GM18858 (cell line): ENCODE data around the gene ZNF254.
"Not testable (repeated sequence)": the region's sequence is repeated elsewhere in the genome, so short reads cannot be mapped to it uniquely, and the experiment has no call there.

Source experiments
- ATAC-seq: cut with Tn5 transposase; IDR thresholded peaks from one replicate; pipeline ENCODE4 v1.9.1; 2021; ENCODE audit not compliant: unreplicated experiment

The ZNF254 gene

DNA sequence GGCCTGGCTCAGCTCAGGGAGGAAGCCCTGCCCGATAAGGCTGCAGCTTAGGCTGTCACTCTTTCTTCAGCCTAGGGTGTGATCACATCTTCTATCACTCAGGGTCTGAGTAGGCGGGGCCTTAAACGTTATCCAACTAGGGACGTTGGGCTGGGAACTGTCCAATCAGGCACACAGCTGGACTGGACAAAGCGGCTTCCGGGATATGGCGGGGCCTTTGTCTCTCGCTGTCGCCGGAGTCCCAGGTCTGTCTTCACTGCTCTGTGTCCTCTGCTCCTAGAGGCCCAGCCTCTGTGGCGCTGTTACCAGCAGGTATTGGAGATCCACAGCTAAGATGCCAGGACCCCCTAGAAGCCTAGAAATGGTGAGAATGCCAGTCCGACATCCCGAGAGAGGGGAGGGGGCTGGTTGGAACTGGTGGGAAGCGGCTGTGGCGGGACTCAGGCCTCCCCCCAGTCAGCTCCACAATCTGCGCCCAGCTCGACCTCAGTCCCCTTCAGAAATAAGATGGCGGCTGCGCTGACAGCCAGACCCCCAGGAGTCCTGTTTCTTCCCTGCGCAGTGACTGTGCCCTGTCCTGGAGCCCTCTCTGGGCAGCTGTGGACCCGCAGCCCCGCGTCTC lies at the start of gene ZNF254:
Gene ZNF254 (plus strand): TSS at position 214 of the 622 bp plus-strand sequence. CDS start 121 bp downstream, at position 335.
- ATAC-seq = peak; percentile 99

DNA sequence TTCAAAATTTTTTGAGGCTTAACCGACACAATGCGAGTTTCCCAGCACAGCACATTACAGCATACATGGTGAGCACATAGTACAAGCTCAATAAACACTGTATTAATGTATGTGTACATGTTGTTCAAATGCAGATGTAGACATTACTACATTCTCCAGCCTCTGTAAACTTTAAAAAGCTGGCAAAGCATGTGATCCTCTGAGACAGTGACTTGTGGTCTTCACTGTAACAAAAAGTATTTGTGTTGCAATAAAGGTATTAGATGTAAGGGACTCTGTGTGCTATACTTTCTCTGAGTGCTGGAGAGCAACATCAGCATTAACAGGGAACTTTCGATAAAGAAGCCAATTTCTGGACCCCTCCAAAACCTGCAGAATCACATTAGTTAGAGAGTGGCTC lies 46.4 kb upstream of the ZNF254 start:
- no peak for ATAC-seq

DNA sequence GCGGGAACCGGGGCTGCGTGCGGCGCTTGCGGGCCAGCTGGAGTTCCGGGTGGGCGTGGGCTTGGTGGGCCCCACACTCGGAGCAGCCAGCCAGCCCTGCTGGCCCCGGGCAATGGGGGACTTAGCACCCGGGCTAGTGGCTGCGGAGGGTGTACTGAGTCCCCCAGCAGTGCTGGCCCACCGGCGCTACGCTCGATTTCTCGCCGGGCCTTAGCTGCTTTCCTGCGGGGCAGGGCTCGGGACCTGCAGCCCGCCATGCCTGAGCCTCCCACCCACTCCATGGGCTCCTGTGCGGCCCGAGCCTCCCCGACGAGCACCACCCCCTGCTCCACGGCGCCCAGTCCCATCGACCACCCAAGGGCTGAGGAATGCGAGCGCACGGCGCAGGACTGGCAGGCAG lies 45.7 kb upstream of the ZNF254 start:
- ATAC-seq = not testable (repeated sequence)

DNA sequence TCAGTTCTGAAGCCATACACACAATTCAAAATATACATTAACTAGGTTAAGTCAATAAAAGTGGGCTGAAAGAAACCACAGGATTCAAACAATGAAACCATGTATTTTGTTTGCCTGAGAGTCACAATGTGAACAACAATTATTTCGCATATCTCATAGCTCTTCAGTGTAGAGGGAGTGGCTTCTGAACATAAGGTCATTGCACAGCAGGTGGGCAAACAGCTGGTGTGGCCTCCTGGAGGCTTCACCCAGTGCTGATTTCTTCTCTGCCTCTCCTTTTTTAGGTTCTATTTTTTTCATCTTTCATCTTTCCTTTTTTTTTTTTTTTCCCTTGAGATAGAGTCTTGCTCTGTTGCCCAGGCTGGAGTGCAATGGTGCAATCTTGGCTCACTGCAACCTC lies 40.4 kb upstream of the ZNF254 start:
- ATAC-seq = no peak

DNA sequence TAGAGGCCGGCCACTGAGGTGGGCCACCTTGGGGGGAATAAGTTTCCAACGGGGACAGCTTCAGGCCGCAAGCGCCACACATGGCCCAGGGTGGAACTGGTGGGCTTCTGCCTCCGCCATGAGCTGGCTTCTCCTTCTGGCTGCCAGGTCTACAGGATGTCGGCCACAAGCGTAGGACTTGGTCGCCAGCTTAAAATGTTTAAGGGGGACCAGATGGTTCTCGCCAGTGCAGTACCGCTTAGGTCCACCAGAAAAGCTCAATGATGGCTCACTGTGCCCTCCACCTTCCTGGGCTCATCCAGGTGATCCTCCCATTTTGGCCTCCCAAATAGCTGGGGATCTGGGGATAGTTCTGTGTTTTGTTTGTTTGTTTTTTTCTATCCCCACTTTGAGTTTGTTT lies 38.7 kb upstream of the ZNF254 start:
- no peak for ATAC-seq

DNA sequence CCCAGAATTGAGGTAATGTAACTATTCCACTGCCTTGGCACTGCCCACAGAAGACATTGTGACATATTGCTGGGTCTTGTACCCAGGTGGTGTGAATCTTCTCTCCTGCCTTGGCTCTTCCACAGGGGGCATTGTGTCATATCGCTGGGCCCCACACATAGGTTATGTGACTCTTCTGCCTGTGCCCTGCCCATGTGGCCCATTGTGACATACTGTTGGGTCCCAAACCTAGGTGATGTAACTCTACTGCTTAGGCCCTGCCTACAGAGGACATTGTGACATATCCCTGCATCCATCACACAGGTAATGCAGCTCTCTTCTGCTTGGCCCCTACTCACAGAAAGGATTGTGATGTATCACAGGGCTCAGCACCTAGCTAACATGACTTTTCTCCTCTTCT lies 37.5 kb upstream of the ZNF254 start:
- no peak for ATAC-seq

DNA sequence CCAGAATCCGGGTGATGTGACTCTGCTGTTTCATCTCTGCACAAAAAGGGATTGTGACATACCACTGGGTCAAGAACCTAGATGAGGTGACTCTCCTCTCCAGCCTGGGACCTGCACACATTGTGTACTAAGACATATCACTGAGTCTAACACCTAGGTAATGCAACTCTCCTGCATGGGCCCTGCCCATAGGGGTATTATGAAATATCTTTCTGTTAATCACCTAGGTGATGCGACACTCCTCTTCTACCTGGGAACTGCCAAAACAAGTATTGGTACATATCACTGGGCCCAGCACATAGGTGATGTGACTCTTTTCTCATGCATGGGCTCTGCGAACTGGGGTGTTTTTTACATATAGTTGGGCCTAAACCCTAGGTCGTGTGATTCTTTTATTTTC lies 35.5 kb upstream of the ZNF254 start:
- ATAC-seq = no peak

DNA sequence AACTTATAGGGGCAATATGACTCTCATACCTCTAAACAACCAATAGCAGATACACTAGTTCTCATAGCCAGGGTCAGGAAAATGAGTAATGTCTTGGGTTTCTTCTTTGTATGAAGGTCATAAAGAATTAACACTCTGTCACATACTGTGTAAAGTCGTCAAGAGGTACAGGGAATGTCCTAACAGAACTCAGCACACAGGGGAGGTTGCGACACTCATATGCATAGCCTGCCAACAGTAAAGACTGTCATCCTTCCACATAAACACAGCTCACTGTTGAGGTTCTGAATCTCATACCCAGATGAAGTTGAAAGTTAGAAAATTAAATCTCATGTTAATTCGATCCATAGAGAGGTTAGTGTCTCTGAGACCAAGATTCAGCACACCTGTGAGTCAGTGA lies 34.2 kb upstream of the ZNF254 start:
- no peak for ATAC-seq

DNA sequence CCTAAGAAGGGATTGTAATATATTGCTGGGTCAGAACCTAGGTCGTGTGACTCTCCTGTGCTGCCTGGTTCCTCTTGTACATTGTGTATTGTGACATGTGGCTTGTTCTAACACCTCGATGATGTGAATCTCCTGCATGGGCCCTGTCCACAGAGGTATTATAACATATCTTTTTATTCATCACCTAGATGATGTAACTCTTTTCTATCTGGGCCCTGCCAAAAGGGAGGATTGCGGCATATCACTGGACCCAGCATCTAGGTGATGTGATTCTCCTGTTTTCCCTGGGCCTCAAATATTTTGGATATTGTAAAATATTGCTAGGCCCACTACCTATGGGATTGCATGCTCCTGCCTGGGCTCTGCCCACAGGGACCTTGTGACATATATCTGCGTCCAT lies 33.4 kb upstream of the ZNF254 start:
- no peak for ATAC-seq

DNA sequence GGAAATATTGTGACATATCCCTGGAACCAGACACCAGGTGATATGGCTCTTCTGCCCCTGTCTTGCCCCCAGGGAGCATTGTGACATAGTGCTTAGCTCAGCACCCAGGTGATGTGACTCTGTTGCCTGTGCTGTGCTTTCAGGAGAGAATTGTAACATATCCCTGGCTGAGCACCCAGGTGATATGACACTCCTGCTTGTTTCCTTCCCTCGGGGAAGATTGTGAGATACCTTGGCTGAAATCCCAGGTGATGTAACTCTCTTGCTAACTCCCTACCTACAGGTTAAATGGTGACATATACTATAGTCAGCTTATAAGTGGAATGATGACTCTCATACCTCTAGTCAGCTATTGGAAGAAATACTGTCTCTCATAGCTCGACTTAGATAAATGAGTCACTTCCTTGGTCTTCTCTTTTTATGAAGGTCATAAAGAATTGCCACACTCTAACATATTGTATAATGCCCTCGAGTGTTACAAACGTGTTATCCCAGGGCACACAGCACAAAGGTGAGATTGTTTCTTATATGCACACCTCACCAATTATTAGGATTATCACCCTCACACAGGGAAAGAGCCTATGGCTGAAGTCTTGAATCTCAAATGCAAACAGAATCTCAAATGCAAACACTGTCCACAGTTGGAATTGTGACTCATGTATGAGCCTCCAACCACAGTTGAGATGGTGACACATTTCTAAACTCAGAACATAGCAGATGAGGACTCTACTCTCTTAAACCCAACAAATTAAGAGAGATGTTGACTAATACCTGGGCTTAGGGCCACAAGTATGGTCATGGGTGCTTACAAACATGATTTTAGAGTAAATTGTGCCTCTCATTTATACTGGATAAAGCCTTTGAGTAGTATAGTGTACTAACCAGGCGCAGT lies 32.7 kb upstream of the ZNF254 start:
- ATAC-seq = no peak

DNA sequence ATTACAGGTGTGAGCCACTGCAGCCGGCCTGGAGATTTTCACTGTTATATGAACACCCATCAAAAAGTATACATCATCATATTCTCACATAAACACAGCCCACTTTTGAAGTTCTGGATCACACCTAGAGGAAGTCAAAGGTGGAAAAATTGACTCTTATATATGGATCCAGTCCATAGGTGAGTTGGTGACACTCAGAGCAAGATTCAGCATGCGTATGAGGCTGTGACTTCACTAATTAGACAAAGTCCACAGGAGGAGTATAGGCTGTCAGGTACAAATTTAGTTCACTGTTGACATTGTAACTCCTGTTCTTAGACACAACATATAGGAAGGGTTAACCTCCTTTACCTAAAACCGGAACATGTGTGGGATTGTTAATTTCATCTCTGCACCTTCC lies 31.4 kb upstream of the ZNF254 start:
- no peak for ATAC-seq

DNA sequence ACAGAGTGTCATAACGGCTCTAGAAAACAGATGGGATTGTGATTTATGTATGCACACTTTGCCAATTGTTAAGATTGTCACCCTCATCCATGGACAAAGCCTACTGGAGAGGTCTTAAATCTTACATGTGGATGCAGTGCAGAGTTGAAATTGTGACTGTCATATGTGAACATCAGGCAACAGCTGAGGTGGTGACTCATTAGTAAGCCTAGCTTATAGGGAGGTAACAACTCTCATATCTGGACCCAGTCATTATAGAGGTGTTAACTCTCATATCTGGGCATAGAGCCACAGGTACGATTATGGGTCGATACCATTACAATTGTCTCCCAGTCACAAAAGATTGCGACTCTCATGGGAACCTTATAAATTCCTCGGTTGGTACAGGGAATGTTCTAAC lies 29.8 kb upstream of the ZNF254 start:
- no peak for ATAC-seq

DNA sequence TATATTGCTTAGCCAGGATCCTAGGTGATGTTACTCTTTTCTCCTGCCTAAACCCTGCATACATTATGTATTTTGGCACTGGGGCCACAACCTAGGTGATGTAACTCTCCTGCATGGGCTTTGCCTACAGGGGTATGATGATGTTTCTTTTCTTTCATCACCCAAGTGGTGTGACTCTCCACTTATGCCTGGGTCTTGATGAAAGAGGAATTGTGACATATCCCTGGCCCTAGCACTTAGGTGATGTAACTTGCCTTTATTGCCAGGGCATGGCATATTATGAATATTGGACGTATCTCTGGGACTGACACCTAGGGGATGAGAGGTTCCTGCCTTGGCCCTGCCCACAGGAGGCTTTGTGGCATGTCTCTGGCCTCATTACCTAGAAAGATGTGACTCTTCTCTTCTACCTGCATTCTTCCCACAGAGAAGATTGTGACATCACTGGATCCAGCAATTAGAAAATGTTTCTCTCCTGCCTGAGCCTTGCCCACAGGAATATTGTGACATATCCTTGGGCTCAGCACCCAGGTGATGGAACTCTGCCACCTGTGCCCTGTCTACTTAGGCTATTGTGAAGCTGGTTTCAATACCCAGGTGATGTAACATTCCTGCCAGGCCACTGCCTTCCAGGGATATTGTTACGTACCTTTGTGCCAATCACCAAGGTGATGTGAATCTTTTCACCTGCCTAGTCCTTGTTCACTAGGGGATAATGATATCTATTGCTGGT lies 27.3 kb upstream of the ZNF254 start:
- ATAC-seq = no peak

DNA sequence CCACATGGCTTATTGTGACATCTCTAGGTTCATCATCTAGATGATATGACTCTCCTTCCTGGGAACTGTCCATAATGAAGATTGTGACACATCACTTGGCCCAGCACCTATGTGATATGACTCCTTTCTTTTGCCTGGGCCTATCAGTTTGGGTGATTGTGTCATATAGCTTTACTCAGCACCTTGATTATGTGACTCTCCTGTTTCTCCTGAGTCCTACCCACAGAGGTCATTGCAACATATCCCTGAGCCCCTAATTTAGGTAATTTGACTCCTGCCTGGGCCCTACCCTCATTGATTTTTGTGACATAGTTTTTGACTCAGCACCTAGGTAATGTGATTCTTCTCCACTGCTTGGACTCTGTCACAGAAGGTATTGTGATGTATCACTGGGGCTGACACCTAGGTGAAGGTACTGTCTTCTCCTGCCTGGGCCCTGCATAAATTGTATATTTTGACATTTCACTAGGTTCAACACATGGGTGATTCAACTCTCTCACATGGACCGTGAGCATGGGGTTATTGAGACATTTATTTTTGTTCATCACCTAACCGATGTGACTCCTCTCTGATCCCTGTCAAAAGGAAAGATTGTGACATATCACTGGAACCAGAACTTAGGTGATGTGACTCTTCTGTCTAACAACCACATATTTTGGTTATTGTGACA lies 26.2 kb upstream of the ZNF254 start:
- no peak for ATAC-seq

DNA sequence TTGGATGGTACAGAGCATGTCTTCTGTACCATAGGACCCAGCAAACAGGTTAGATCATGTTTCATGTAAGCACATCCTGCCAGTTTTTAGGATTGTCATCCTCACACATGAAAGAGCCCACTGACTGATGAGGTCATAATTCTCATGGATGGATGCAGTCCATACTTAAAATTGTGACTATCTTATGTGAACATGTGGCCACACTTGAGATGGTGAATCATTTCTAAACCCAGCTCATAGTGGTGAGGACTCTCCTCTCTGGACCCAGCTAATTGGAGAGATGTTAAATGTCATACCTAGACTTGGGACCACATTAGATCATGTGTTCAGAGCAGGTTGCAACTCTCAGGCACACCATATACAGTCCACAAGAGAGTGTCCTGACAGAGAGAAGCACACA lies 24.8 kb upstream of the ZNF254 start:
- peak; percentile 49 for ATAC-seq

DNA sequence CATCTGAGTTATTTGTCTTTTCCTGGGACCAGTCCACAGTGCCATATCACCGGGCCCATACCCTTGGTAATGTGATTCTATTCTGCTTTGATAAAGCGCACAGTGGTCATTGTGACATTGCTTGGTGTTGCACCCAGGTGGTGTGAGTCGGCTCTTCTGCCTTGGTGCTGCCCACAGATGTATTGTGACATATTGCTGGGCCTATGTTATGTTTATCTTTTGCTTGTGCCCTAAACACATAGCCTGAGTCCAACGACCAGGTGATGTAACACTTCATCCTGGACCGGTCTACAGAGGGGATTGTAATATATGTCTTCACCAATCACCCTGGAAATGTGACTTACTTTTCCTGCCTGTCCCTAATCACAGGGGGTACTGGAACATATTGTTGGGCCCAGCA lies 23.7 kb upstream of the ZNF254 start:
- ATAC-seq = no peak

DNA sequence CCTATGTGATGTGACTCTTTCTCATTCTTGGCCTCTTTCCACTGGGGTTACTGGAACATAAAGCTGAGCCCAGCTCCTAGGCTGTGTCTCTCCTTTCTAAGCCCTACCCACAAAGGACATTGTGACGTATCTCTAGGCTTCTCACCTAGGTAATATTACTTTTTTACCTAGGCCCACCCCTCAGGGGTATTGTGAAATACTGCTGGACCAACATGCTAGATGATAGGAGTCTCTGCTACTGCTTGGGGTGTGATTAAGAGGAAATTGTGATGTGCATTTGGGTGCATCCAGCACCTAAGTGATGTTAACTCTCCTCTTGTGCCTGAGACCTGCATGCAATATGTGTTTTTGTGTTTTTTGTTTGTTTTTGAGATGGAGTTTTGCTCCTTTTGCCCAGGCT lies 22.8 kb upstream of the ZNF254 start:
- no peak for ATAC-seq

DNA sequence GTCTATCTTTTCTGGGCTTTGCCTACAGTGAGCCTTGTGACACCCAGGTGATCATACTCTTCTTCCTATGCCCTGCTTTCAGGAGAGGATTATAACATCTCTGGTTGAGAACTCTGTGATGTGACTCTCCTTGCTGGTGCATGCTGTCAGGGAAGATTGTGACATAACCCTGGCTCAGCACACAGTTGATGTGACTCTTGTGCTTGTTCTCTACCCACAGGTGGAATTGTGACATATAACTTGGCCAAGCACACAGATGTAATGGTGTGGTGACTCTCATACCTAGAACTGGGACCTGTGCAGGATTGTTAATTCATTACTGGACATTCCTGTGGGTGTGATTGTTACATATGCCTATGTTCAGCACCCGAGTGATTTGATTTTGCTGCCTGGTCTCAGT lies 21.7 kb upstream of the ZNF254 start:
- no peak for ATAC-seq

DNA sequence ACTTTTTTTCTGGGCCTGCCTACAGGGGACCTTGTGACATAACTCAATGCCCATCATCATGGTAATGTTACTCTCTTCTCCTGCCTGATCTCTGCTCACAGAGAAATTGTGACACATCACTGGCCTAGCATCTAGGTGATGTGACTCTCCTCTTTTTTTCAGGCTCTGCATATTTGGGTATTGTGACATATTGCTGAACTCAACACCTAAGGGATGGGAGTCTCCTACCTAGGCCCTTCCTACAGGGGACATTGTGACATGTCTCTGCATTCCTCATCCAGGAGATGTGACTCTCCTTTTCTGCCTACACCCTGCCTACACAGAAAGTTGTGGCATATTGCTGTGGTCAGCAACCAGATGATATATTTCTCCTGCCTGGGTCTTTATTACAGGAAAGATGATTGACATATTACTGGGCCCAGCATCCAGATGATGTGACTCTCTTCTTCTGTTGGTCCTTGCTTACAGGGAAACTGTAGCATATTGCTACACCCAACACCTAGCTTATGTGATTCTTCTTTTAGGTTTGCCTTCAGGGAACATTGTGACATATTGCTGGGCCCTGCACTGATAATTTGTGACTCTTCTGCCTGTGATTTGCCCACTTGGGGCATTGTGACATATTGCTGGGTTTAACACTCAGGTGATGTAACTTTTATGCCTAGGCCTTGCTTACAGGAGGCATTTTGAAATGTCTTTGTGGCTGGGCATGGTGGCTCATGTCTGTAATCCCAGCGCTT lies 21.0 kb upstream of the ZNF254 start:
- ATAC-seq = no peak

DNA sequence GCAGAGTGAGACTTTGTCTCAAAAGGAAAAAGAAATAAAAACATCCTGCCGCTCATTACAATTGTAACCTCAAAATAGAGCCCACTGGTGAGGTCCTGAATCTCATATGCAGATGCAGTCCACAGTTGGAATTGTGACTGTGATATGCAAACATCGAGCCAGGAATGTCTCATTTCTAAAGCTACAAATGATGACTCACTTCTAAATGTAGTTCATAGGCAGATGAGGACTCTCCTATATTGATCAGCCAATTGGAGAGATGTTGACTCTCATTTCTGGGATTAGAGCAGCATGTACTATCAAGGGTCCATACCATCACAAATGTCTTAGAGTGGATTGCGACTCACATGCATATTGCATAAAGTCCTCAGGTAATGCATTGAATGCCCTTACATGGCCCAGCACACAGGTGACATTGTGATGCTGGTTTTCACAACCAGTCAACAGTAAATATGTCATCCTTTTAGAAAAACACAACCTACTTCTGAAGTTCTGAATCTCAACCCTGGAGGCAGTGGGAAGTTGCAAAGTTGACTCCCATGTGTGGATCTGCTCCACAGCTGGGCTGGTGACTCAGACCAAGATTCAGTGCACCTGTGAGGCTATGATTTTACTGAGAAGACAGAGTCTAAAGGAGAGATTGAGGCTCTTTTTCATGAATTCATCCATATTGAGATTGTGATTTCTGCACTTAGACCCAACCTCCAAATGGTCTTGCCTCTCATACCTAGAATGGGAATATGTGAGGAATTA lies 16.9 kb upstream of the ZNF254 start:
- no peak for ATAC-seq
